CD4-positive, alpha-beta T cell (primary cell): ENCODE measurements around the gene FAM199X. TPM values are rescaled to one million over a fixed set of nuclear protein-coding genes. Genes with fewer than 3 reads are reported as not detected.

Source experiments
- ATAC-seq: fragments of 200-7000 bp; cut with Tn5 transposase; one replicate; pipeline ENCODE4 v1.10.0; 2022; ENCODE audit warnings: mild to moderate bottlenecking; ENCODE audit not compliant: poor library complexity
- CTCF ChIA-PET: fragments of 350-600 bp; sonication (Branson Sonifier 250); formaldehyde crosslinking; loops from one replicate; lab custom pipeline; 2021; ENCODE audit warnings: antibody characterized with exemption, inconsistent platforms; lab: Charles Lee
- POLR2A ChIA-PET: fragments of 350-600 bp; sonication (Branson Sonifier 250); formaldehyde crosslinking; loops from one replicate; lab custom pipeline; 2021; ENCODE audit warnings: antibody characterized with exemption, inconsistent platforms; lab: Charles Lee
- DNase-seq, 14 experiments: peaks; one replicate each; pipeline ENCODE4 v3.0.0-alpha.2; 2013 to 2020; ENCODE audit warnings: mixed read lengths in 2 of 14
- H3K27ac ChIP-seq, 2 donors: one replicate each; pipeline versions ENCODE4 v1.5.1 to v1.7.0; 2013; ENCODE audit warnings: low read length in 2 of 2, low read depth in 1 of 2, mild to moderate bottlenecking in 1 of 2
- H3K27me3 ChIP-seq, 2 experiments: 1 replicate in 1 of 2; 2 replicates in 1 of 2; pipeline versions ENCODE4 v1.6.1 to v1.7.0; 2013; ENCODE audit warnings: low read length in 2 of 2, control low read depth in 1 of 2, mild to moderate bottlenecking in 1 of 2, moderate library complexity in 1 of 2; ENCODE audit not compliant: insufficient read depth in 2 of 2, control insufficient read depth in 1 of 2
- H3K36me3 ChIP-seq: one replicate; pipeline ENCODE4 v1.6.1; 2013; ENCODE audit warnings: low read length, control low read depth; ENCODE audit not compliant: insufficient read depth
- H3K4me1 ChIP-seq: one replicate; pipeline ENCODE4 v1.6.1; 2013; ENCODE audit warnings: low read length, control low read depth; ENCODE audit not compliant: insufficient read depth
- H3K4me3 ChIP-seq: one replicate; pipeline ENCODE4 v1.5.1; 2013; ENCODE audit warnings: mild to moderate bottlenecking, low read length, moderate library complexity
- H3K9me3 ChIP-seq, 2 experiments: 1 replicate in 1 of 2; 2 replicates in 1 of 2; pipeline versions ENCODE4 v1.6.1 to v1.7.0; 2013; ENCODE audit warnings: low read length in 2 of 2, mild to moderate bottlenecking in 2 of 2, control low read depth in 1 of 2, moderate library complexity in 1 of 2; ENCODE audit not compliant: control insufficient read depth in 1 of 2, insufficient read depth in 1 of 2
- H3K27ac Mint-ChIP-seq: one replicate; pipeline ENCODE4 v1.8.0; 2020; ENCODE audit warnings: mixed read lengths
- H3K27me3 Mint-ChIP-seq: one replicate; pipeline ENCODE4 v1.8.0; 2021; ENCODE audit warnings: mixed read lengths
- H3K36me3 Mint-ChIP-seq: one replicate; pipeline ENCODE4 v1.8.0; 2021; ENCODE audit warnings: low read depth, mixed read lengths
- H3K4me1 Mint-ChIP-seq: one replicate; pipeline ENCODE4 v1.8.0; 2021; ENCODE audit warnings: low read depth, mixed read lengths
- H3K4me3 Mint-ChIP-seq: one replicate; pipeline ENCODE4 v1.8.0; 2020; ENCODE audit warnings: mild to moderate bottlenecking, mixed read lengths
- H3K9me3 Mint-ChIP-seq: one replicate; pipeline ENCODE4 v1.8.0; 2020; ENCODE audit warnings: mixed read lengths
- intact Hi-C, 2 experiments: fragments of 100-400 bp; cut with DNase I in 1 of 2; cut with micrococcal nuclease in 1 of 2; formaldehyde crosslinking; loops; one replicate each; pipeline versions ENCODE4 v1.15.1 to v1.9.0; 2023 to 2025; cut with DNase I, micrococcal nuclease
- total RNA-seq, 174 experiments: library from RNA in 2 of 174; stranded (reverse) in 2 of 174; gene quantifications; one replicate each; pipeline ENCODE4 v1.2.3 and lab custom pipeline; 2021 to 2026
- TF ChIP-seq, protein P1 (sequence below): fragments of 200-600 bp; IDR thresholded peaks from one replicate; pipeline ENCODE4 v1.8.0; 2022; ENCODE audit warnings: antibody characterized with exemption, mild to moderate bottlenecking

The FAM199X gene
- total RNA-seq, 2 experiments from 2014 or later, result 16.4 to 17.1 TPM

DNA sequence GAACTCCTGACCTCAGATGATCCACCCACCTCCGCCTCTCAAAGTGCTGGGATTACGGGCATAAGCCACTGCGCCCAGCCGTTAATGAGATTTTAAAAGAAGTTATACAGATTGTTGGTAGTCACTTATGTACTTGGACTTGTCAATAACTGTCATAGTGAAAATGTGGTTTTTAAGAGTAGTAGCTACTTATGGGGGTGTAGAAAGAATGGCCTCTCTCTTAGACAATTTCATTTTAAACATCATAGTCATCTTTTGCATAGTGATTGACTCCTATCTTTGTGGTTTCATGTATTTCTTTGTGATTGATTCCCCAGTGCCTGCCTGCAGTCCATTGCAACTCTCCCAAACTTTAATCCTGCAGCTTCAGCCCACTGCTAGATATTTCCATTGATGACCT lies 17.4 kb downstream of the FAM199X start:
- no peak overlapping the region for H3K4me3 Mint-ChIP-seq
- POLR2A ChIA-PET, result no interaction called here
- H3K36me3 Mint-ChIP-seq, result peaks cover 58% of the 10 kb centered on the region
- H3K27me3 Mint-ChIP-seq, result no peaks in the 10 kb centered on the region
- CTCF ChIA-PET, result interaction anchor here (1.4 kb wide), 1 partner anchor 12 kb away, joined by 5 read pairs; no protein-coding TSS in a partner anchor
- DNase-seq (no peak), ATAC-seq (no peak)
- TF ChIP-seq, protein P1, sequence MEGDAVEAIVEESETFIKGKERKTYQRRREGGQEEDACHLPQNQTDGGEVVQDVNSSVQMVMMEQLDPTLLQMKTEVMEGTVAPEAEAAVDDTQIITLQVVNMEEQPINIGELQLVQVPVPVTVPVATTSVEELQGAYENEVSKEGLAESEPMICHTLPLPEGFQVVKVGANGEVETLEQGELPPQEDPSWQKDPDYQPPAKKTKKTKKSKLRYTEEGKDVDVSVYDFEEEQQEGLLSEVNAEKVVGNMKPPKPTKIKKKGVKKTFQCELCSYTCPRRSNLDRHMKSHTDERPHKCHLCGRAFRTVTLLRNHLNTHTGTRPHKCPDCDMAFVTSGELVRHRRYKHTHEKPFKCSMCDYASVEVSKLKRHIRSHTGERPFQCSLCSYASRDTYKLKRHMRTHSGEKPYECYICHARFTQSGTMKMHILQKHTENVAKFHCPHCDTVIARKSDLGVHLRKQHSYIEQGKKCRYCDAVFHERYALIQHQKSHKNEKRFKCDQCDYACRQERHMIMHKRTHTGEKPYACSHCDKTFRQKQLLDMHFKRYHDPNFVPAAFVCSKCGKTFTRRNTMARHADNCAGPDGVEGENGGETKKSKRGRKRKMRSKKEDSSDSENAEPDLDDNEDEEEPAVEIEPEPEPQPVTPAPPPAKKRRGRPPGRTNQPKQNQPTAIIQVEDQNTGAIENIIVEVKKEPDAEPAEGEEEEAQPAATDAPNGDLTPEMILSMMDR, result no peak
- H3K4me1 ChIP-seq, result no peaks in the 10 kb centered on the region
- peaks cover 26% of the 10 kb centered on the region for H3K36me3 ChIP-seq
- H3K27me3 ChIP-seq, result no peaks in the 10 kb centered on the region
- H3K9me3 ChIP-seq, result no peaks in the 10 kb centered on the region
- peaks cover 23% of the 10 kb centered on the region for H3K4me1 Mint-ChIP-seq
- H3K27ac ChIP-seq, result no peak overlapping the region
- H3K4me3 ChIP-seq, result no peak overlapping the region
- intact Hi-C loops, result no loop called here
- H3K9me3 Mint-ChIP-seq, result no peaks in the 10 kb centered on the region
- H3K27ac Mint-ChIP-seq, result no peak overlapping the region

DNA sequence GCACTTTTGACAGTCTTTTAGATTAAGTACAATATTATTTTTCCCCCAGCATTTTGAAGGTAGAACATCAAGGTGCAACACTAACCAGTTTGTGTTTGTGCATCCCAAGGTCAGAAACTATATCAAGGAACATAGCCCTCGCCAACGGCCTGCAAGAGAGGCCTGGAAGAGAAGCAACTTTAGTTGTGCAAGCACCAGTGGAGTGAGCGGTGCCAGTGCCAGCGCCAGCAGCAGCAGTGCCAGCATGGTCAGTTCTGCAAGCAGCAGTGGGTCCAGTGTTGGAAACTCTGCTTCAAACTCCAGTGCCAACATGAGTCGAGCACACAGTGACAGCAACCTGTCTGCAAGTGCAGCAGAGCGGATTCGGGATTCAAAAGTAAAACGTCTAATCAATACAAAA lies 21.7 kb downstream of the FAM199X start:
- Mint-ChIP-seq H3K9me3 (no peaks in the 10 kb centered on the region), H3K27me3 (no peaks in the 10 kb centered on the region), H3K4me3 (no peak overlapping the region), H3K4me1 (peaks cover 6% of the 10 kb centered on the region), H3K27ac (no peak overlapping the region), H3K36me3 (peaks cover 60% of the 10 kb centered on the region)
- Histone ChIP-seq H3K9me3 (no peaks in the 10 kb centered on the region), H3K4me1 (no peaks in the 10 kb centered on the region), H3K27ac (no peak overlapping the region), H3K36me3 (peaks cover 55% of the 10 kb centered on the region), H3K4me3 (no peak overlapping the region), H3K27me3 (no peaks in the 10 kb centered on the region)
- intact Hi-C loops, result no loop called here
- TF ChIP-seq, protein P1, result no peak
- POLR2A ChIA-PET, result no interaction called here
- DNase-seq (no peak), ATAC-seq (no peak)
- CTCF ChIA-PET, result no interaction called here

DNA sequence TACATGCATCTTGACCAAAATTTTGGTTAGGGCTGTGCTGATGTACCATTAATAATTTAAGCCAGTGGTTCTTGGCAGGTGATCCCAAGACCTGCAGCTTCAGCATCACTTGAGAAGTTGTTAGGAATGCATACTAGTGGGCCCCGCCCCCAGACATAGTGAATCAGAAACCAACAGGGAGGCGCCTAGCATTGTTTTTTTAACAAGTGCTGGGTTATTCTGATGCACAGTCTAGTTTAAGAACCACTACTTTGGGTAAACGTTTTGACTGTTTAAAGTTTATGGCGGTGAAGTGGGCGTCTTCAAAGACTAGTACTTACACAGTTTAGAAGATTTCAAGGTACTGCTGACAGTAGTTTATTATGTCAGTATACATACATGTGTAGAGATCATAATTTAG lies 23.6 kb downstream of the FAM199X start:
- intact Hi-C loops, result loop anchor here in 1 of 2 experiments (10.0 kb wide), 1 partner anchor 735 kb away; no protein-coding TSS in a partner anchor
- Histone ChIP-seq H3K36me3 (peaks cover 54% of the 10 kb centered on the region), H3K4me3 (no peak overlapping the region), H3K27ac (no peak overlapping the region), H3K9me3 (no peaks in the 10 kb centered on the region), H3K4me1 (no peaks in the 10 kb centered on the region), H3K27me3 (no peaks in the 10 kb centered on the region)
- no peak overlapping the region for H3K4me3 Mint-ChIP-seq
- H3K9me3 Mint-ChIP-seq, result no peaks in the 10 kb centered on the region
- H3K4me1 Mint-ChIP-seq, result no peaks in the 10 kb centered on the region
- TF ChIP-seq, protein P1, result no peak
- CTCF ChIA-PET, result no interaction called here
- ATAC-seq (no peak), DNase-seq (no peak)
- POLR2A ChIA-PET, result no interaction called here
- peaks cover 51% of the 10 kb centered on the region for H3K36me3 Mint-ChIP-seq
- H3K27me3 Mint-ChIP-seq, result no peaks in the 10 kb centered on the region
- H3K27ac Mint-ChIP-seq, result no peak overlapping the region
